ENCODE results near the gene RHBDF1. TPM values are rescaled to one million over a fixed set of nuclear protein-coding genes. Genes with fewer than 3 reads are reported as not detected.

RHBDF1 gene
- total RNA-seq, 1 experiment from 2014 or later = 62.9 TPM

DNA sequence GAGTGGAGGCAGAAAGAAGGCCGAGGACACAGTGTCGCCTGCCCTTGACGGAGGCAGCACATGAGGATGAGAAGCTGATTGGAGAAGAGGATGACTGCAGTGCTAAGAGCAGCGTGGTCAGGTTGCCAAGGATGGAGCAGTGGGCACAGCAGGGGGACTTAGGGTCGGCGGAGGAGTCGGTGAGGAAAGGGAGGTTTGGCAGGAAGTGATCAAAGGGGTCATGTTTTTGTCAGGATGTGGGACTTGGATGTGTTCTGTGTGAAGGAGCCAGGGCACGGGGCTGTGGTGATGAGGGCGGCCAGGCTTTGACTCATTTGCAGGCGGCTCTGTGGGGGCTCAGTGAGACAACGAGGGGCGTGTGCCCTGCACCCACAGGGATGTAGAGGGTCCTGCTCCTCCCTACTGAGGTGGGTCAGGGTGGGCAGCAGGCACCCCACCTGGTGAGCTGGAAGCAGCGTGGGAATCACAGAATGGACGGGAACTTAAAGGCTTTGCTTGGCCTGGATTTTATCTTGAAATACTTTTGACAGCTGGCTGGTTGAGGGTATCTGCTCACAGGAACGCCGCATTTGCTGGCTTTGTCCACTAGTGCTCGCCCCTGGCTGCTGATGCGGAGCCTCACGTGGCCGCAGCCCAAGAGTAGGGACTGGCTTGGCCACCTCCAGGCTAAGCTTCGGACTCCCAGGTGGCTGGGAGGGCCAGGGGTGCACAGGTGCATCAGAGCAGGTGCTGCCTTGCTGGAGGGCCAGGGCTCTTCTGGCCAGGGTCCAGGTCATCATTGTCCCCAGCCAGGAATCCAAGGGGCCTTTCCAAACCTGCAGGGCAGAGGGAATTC lies 11.6 kb upstream of the RHBDF1 start:
- H3K9me2 ChIP-seq (ENCODE audit: insufficient read depth) = no peaks in the 10 kb centered on the region
- ChIA-PET POLR2A (ENCODE audit: unreplicated experiment) (no interaction called here), CTCF (no interaction called here)
- no peak for TF ChIP-seq EZH2 (IDR thresholded peaks at IDR 0.05; ENCODE audit: low read depth)
- TF ChIP-seq, protein P1, sequence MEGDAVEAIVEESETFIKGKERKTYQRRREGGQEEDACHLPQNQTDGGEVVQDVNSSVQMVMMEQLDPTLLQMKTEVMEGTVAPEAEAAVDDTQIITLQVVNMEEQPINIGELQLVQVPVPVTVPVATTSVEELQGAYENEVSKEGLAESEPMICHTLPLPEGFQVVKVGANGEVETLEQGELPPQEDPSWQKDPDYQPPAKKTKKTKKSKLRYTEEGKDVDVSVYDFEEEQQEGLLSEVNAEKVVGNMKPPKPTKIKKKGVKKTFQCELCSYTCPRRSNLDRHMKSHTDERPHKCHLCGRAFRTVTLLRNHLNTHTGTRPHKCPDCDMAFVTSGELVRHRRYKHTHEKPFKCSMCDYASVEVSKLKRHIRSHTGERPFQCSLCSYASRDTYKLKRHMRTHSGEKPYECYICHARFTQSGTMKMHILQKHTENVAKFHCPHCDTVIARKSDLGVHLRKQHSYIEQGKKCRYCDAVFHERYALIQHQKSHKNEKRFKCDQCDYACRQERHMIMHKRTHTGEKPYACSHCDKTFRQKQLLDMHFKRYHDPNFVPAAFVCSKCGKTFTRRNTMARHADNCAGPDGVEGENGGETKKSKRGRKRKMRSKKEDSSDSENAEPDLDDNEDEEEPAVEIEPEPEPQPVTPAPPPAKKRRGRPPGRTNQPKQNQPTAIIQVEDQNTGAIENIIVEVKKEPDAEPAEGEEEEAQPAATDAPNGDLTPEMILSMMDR (conservative IDR thresholded peaks at IDR 0.05) = no peak
- no peak overlapping the region for H2AFZ ChIP-seq
- peaks cover 10% of the 10 kb centered on the region for H4K20me1 ChIP-seq (ENCODE audit: insufficient read depth)
- intact Hi-C loops (cut with micrococcal nuclease; ENCODE audit: unreplicated experiment) = no loop called here
- BruUV-seq (replicated peaks) = no TSS peak
- H3K4me1 ChIP-seq (replicated peaks; ENCODE audit: insufficient read depth) = peaks cover 3% of the 10 kb centered on the region; the same call in 1 of the 2 replicates
- peak in 1 of 2 experiments; percentile 54 for DNase-seq
- H3K4me3 ChIP-seq = no peak overlapping the region
- H3K79me2 ChIP-seq (ENCODE audit: low read depth) = no peaks in the 10 kb centered on the region
- H3K27ac ChIP-seq = no peak overlapping the region
- H3K36me3 ChIP-seq (ENCODE audit: low read depth) = no peaks in the 10 kb centered on the region
- peaks cover 16% of the 10 kb centered on the region; the same call in 1 of the 2 replicates for H3F3A ChIP-seq (ENCODE audit: insufficient read depth, low read depth)
- no peak overlapping the region for H3K4me2 ChIP-seq
- no peaks in the 10 kb centered on the region for H3K27me3 ChIP-seq (ENCODE audit: insufficient read depth, low read depth)
- H3K9me3 ChIP-seq (ENCODE audit: insufficient read depth, low read depth) = no peaks in the 10 kb centered on the region

DNA sequence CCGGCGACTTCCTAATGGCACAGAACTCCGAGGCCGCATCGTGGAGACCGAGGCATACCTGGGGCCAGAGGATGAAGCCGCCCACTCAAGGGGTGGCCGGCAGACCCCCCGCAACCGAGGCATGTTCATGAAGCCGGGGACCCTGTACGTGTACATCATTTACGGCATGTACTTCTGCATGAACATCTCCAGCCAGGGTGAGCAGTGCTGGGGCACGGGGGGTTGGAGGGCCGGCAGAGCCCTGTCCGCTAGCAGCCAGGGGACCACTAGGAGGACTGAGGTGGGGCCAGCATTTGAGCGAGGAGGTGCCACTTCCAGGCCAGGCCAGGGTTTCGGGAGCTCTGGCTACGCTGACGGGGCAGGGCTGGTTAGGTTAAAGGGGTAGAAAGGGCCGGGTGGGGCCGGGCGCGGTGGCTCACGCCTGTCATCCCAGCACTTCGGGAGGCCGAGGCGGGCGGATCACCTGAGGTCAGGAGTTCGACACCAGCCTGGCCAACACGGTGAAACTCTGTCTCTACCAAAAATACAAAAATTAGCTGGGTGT lies 10.7 kb upstream of the RHBDF1 start:
- no peak overlapping the region for H3K4me3 ChIP-seq
- no peaks in the 10 kb centered on the region for H3K9me2 ChIP-seq (ENCODE audit: insufficient read depth)
- ChIA-PET POLR2A (ENCODE audit: unreplicated experiment) (no interaction called here), CTCF (no interaction called here)
- H4K20me1 ChIP-seq (ENCODE audit: insufficient read depth) = peaks cover 7% of the 10 kb centered on the region
- no peaks in the 10 kb centered on the region for H3K36me3 ChIP-seq (ENCODE audit: low read depth)
- no peaks in the 10 kb centered on the region for H3K27me3 ChIP-seq (ENCODE audit: insufficient read depth, low read depth)
- peaks cover 16% of the 10 kb centered on the region; the same call in 1 of the 2 replicates for H3F3A ChIP-seq (ENCODE audit: insufficient read depth, low read depth)
- TF ChIP-seq, protein P1 (conservative IDR thresholded peaks at IDR 0.05) = no peak
- no peak for TF ChIP-seq EZH2 (IDR thresholded peaks at IDR 0.05; ENCODE audit: low read depth)
- BruUV-seq (replicated peaks) = TSS peak; percentile 19
- H2AFZ ChIP-seq = no peak overlapping the region
- DNase-seq = no peak
- no peak overlapping the region for H3K27ac ChIP-seq
- no peak overlapping the region for H3K4me2 ChIP-seq
- no peaks in the 10 kb centered on the region for H3K9me3 ChIP-seq (ENCODE audit: insufficient read depth, low read depth)
- 0 out of 2 replicates have a peak, but pooled peaks cover 3% of the 10 kb centered on the region for H3K79me2 ChIP-seq (ENCODE audit: low read depth)
- intact Hi-C loops (cut with micrococcal nuclease; ENCODE audit: unreplicated experiment) = no loop called here
- H3K4me1 ChIP-seq (replicated peaks; ENCODE audit: insufficient read depth) = peaks cover 7% of the 10 kb centered on the region; the same call in 1 of the 2 replicates

DNA sequence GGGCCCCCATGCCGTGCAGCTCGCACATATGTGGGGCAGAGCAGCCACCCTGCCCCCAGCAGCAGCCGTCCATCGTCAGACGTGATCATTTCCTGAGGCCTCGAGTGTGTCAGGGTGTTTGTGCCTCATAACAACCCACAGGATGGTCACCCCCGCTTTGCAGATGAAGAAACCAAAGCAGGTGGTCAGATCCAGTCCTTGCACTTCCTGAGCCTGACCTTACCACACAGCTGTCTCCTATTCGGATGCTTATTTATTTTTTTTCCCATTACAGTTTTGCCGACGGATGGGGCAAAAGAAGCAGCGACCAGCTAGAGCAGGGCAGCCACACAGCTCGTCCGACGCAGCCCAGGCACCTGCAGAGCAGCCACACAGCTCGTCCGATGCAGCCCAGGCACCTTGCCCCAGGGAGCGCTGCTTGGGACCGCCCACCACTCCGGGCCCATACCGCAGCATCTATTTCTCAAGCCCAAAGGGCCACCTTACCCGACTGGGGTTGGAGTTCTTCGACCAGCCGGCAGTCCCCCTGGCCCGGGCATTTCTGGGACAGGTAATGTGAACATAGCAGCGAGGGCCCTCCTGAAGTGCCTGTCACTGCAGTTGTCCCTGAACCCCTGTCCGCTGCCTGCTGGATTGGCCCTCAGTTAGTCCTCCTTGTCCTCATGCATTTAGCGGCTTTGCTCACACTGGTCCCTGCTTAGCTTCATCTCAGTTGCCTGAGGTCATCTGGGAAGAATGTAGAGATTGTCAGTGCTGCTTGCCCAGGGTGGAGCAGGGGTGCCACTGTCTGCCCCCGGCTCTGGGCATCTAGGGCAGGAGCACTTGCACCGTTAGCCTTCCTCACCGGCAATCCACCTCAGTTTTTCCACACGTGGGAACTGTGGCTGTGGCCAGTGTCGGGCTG lies 7.0 kb upstream of the RHBDF1 start:
- peak overlapping the region; percentile 84; the same call in 1 of the 2 replicates for H3K4me3 ChIP-seq
- peaks cover 31% of the 10 kb centered on the region; the same call in 1 of the 2 replicates for H3F3A ChIP-seq (ENCODE audit: insufficient read depth, low read depth)
- H3K9me2 ChIP-seq (ENCODE audit: insufficient read depth) = no peaks in the 10 kb centered on the region
- TF ChIP-seq, protein P1 (conservative IDR thresholded peaks at IDR 0.05) = no peak
- no peak for TF ChIP-seq EZH2 (IDR thresholded peaks at IDR 0.05; ENCODE audit: low read depth)
- H3K79me2 ChIP-seq (ENCODE audit: low read depth) = 0 out of 2 replicates have a peak, but pooled peaks cover 3% of the 10 kb centered on the region
- no TSS peak for BruUV-seq (replicated peaks)
- H3K9me3 ChIP-seq (ENCODE audit: insufficient read depth, low read depth) = no peaks in the 10 kb centered on the region
- no peaks in the 10 kb centered on the region for H4K20me1 ChIP-seq (ENCODE audit: insufficient read depth)
- no peaks in the 10 kb centered on the region for H3K36me3 ChIP-seq (ENCODE audit: low read depth)
- H2AFZ ChIP-seq = no peak overlapping the region
- no peak overlapping the region for H3K27ac ChIP-seq
- ChIA-PET CTCF (interaction anchor here (0.6 kb wide), 1 partner anchor 60 kb away, joined by 5 read pairs; no protein-coding TSS in a partner anchor), POLR2A (ENCODE audit: unreplicated experiment) (interaction anchor here (1.0 kb wide), 1 partner anchor 15 kb away, joined by 6 read pairs; no protein-coding TSS in a partner anchor)
- peak overlapping the region; percentile 97 for H3K4me2 ChIP-seq
- intact Hi-C loops (cut with micrococcal nuclease; ENCODE audit: unreplicated experiment) = no loop called here
- H3K27me3 ChIP-seq (ENCODE audit: insufficient read depth, low read depth) = no peaks in the 10 kb centered on the region
- DNase-seq = no peak
- H3K4me1 ChIP-seq (replicated peaks; ENCODE audit: insufficient read depth) = peaks cover 25% of the 10 kb centered on the region

Data from PC-9 (cell line).